Mucosa of gallbladder (tissue), 1 donor: ENCODE data around the gene RHBDF2. TPM values are rescaled to one million over a fixed set of nuclear protein-coding genes. Genes with fewer than 3 reads are reported as not detected.

ENCODE experiments used
- DNase-seq: peaks from one replicate; pipeline ENCODE4 v3.0.0-alpha.2; 2020; ENCODE audit warnings: low spot score
- total RNA-seq: library from RNA; stranded (reverse); gene quantifications from one replicate; pipeline ENCODE4 v1.2.1, GENCODE V29; 2021
- donor health status: DM: no; HTN: no; CAD: no.

RHBDF2 gene
- total RNA-seq, 1 donor from 2014 or later: 48.8 TPM

GRCh38 chr17:76462556-76463290 is 38.5 kb downstream of the RHBDF2 start:
- DNase-seq: no peak

GRCh38 chr17:76461765-76462555 is 39.3 kb downstream of the RHBDF2 start:
- no peak for DNase-seq

GRCh38 chr17:76459674-76460073 is 41.5 kb downstream of the RHBDF2 start:
- DNase-seq: no peak

- DNase-seq: peak; percentile 47
These were observed 42.4 kb downstream of the RHBDF2 start for GRCh38 chr17:76458580-76459490.

GRCh38 chr17:76453431-76453743 is 47.8 kb downstream of the RHBDF2 start:
- DNase-seq: no peak

GRCh38 chr17:76452660-76453430 is 48.4 kb downstream of the RHBDF2 start, which contains the start of gene UBE2O:
UBE2O (minus strand) TSS chr17:76453152; CDS start chr17:76453141, 11 bp downstream.
- peak; percentile 88 for DNase-seq

- DNase-seq: no peak
These were observed 49.0 kb downstream of the RHBDF2 start for GRCh38 chr17:76452127-76452659.

- no peak for DNase-seq
These were observed 49.7 kb downstream of the RHBDF2 start for GRCh38 chr17:76451506-76451905.

GRCh38 chr17:76449126-76449525 is 52.1 kb downstream of the RHBDF2 start:
- no peak for DNase-seq

GRCh38 chr17:76447931-76448652 is 53.1 kb downstream of the RHBDF2 start:
- DNase-seq: no peak

- DNase-seq: peak; percentile 48
These were observed 54.6 kb downstream of the RHBDF2 start for GRCh38 chr17:76446449-76447231.

GRCh38 chr17:76445697-76446448 is 55.4 kb downstream of the RHBDF2 start:
- no peak for DNase-seq

GRCh38 chr17:76444518-76445311 is 56.5 kb downstream of the RHBDF2 start:
- no peak for DNase-seq

- no peak for DNase-seq
These were observed 58.6 kb downstream of the RHBDF2 start for GRCh38 chr17:76442341-76443338.

GRCh38 chr17:76441686-76442340 is 59.4 kb downstream of the RHBDF2 start:
- DNase-seq: no peak

- DNase-seq: no peak
These were observed 60.4 kb downstream of the RHBDF2 start for GRCh38 chr17:76440751-76441362.
